Stimulated activated CD8-positive, alpha-beta memory T cell treated with anti-CD3 and anti-CD28 coated beads, Interleukin-4, amount 100 ng/mL, for 24 hours (primary cell): ENCODE results near the gene NPW.
A peak's percentile ranks its signal among the peaks of the same experiment; 100 is the strongest.

Experiments used
- DNase-seq: peaks from one replicate; pipeline ENCODE4 v3.0.0-alpha.2; 2020; ENCODE audit warnings: low read depth

The NPW gene

DNA sequence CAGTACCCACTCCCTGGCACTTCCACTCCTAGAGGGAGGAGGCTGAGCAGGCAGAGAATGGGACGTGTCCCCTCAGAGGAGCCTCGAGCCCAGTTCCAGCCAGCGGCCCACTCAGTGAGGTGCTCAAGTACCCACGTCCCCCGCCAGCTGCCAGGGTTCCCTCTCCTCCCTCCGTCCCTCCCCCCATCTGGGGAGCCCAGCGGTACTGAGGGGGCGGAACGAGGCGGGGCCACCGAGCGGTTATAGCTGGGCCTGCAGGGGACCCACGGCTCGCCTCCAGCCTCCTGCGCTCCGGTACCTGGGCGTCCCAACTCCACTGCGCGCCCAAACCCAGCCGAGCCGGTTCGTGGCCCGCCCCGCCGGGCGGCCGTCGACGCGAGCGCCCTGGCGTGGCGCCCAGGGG is at the start of gene NPW:
TSS of gene NPW (plus strand) at position 268 of the 403 bp plus-strand sequence.
- DNase-seq: peak; percentile 41

DNA sequence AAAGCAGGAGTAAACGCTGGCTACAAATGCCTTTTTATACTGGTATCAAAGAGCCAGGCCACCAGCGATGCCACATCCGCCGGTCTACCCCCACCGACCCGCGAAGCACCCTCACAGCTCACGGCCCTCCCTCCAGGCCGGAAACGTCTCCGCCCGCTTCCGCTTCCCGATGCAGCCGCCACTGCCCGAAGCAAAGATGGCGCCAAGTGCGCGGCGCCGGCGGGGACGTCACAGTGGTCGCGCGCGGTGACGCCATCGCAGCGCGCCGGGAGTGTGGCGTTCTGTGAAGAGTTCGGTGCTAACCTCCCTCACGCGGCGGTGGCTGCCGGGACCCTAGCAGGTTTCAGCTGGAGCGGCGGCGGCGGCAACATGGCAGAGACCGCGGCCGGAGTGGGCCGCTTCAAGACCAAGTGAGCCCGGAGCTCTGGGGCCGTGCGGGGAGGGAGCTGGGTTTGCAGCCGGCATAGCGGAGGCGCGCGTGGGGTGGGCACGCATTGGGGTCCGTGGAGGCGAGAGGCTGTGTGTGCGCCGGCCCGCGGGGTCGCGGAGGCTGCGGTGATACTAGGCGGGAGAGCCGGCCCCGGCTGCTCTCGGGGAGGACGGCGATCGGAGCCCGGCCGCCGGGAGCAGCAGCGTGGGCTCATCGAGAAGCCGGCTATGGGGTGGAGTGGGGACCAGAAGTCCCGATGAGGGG is 47.6 kb upstream of the NPW start, which contains the start of gene TBL3:
TSS of gene TBL3 (plus strand) at position 258 of the 694 bp plus-strand sequence. CDS start at position 370, 112 bp downstream.
- peak; percentile 96 for DNase-seq

DNA sequence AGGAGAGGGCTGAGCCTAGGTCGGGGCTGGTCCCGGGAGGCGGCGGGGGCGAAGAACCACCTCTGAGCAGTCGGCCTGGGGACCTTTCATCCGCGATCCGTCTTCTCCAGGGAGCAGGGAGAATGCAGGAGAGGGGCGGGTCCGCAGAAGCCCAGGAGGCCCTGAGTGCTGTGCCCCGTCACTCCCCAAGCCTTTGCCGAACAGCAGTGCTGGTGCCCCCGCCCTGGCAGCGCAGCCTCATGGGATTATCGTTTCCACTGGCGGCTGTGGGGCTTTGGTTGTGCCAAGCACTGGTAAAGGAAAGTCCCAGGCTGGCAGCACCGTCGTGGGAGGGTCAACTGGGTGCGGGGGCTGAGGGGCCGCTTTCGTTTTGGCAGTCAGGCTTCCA is 47.1 kb upstream of the NPW start:
- DNase-seq: no peak

DNA sequence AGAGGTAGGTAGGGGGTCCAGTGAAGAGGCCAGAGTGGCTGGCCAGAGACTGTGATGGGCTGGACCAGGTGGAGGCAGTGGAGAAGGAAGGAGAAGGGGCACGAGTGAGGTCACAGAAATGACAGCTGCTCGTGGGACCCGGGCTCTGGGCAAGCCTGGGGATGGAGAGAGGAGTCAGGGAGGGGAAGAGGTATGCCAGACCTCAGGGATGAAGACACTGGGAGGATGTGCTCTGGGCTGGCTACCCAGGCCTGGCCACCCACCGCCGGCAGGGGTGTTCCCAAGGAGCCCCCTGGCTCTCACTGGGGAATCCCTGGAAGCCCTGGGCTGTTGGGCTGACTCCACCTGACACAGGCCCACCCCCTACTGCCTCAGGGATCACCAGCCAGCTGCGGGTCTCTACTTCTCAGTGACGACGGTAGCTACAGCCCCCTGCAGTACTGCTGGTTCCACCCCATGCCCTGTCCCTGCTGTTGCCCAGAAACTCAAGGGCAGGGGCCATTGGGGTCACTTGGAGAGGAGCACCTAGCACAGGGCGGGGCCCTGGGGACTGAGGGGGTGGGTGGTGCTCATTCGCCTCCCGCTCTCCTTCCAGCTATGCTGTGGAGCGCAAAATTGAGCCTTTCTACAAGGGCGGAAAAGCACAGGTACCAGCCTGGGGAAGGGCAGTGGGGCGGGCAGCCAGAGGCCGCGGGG is 46.0 kb upstream of the NPW start:
- DNase-seq: no peak

DNA sequence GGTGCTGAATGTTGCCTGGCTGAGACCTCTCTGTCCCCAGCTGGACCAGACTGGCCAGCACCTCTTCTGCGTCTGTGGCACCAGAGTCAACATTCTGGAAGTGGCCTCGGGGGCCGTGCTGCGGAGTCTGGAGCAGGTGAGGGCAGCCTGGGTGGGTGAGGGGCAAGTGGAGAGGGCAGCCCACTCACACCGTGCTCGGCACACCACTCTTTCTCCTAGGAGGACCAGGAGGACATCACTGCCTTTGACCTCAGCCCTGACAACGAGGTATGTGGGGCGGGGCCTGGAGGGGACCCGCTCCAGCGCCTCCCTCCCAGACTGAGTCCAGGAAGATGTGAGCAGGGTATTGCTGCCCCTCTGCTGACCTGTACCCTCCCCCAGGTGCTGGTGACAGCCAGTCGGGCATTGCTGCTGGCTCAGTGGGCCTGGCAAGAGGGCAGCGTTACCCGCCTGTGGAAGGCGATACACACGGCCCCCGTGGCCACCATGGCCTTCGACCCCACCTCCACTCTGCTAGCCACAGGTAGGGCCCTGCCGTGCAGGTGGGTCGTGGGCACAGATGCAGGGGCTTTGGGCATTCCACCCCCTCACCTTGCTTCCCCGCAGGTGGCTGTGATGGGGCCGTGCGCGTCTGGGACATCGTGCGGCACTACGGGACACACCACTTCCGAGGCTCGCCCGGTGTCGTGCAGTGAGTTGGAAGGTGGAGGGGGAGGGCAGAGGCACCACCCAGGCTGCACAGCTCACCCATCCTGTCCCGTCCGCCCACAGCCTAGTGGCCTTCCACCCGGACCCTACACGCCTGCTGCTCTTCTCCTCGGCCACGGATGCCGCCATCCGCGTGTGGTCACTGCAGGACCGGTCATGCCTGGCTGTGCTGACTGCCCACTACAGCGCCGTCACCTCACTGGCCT is 45.2 kb upstream of the NPW start:
- no peak for DNase-seq

DNA sequence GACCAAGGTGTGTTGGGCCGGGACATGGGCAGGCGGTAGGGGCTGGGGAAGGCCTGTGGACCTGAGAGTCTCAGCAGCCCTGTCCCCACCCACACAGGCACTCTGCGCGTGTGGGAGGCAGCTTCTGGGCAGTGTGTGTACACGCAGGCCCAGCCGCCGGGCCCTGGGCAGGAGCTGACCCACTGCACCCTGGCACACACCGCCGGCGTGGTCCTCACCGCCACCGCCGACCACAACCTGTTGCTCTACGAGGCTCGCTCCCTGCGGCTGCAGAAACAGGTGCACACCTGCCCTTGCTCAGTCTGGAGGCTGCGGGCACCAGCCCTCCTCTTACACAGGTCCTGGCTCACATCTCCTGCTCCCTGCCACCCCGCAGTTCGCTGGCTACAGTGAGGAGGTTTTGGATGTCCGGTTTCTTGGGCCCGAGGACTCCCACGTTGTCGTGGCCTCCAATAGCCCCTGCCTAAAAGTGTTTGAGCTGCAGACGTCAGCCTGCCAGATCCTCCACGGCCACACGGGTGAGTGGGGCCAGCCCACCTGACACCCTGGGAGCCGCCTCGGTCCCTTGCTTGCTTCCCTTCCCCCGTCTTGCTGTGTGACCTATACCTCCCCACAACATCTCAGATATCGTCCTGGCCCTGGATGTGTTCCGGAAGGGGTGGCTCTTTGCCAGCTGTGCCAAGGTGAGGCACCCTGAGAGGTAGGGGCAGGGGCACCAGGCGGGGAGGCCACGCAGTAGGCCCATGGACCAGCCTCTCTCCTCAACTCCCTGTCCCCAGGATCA is 44.0 kb upstream of the NPW start:
- DNase-seq: no peak

DNA sequence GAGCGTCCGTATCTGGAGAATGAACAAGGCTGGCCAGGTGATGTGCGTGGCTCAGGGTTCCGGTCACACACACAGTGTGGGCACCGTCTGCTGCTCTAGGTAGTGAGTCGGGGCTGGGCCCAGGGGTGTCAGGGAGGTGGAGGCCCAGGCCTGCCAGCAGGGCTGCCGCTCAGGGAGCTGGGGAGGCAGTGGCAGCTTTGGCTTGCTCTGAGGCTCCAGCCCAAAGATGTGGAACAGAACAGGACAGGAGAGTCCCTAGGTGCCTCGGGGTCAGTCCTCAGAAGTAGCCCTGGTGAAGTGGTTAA is 43.4 kb upstream of the NPW start:
- no peak for DNase-seq

DNA sequence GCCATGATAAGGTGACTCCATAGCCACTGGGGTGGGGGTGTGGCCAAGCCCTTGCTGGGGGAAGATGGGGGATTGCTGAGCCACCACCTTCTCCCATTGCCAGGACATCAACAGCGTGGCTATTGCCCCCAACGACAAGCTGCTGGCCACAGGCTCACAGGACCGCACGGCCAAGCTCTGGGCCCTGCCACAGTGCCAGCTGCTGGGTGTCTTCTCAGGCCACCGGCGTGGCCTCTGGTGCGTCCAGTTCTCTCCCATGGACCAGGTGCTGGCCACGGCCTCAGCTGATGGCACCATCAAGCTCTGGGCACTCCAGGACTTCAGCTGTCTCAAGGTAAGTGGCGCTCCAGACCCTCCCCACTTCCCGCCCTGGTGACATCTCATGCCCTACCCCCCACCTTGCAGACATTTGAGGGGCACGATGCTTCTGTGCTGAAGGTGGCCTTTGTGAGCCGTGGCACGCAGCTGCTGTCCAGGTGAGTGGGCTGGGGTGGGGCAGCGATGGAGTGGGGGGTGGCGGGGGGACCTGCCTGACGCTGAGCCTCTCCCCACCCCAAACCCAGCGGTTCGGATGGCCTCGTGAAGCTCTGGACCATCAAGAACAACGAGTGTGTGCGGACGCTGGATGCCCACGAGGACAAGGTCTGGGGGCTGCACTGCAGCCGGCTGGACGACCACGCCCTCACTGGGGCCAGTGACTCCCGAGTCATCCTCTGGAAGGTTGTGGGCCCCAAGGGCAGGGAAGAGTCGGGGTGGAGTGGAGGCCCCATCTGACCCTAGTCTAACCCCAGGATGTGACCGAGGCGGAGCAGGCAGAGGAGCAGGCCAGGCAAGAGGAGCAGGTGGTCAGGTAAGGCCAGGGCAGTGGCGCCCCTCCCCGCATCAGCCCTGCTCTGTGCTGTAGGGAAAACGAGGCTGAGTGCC is 42.4 kb upstream of the NPW start:
- DNase-seq: no peak

DNA sequence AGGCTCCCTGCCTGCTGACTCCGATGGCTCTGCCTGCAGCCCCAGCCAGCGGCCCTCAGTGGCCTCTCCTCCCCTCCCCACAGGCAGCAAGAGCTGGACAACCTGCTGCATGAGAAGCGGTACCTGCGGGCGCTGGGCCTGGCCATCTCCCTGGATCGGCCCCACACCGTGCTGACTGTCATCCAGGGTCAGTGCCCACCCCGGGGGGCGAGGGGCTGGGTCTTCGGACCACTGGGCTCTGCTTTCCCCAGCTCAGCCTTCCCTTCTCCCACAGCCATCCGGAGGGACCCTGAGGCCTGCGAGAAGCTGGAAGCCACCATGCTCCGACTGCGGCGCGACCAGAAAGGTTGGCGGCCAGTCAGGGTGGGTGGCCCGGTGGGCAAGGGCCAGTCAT is 41.7 kb upstream of the NPW start:
- DNase-seq: no peak

DNA sequence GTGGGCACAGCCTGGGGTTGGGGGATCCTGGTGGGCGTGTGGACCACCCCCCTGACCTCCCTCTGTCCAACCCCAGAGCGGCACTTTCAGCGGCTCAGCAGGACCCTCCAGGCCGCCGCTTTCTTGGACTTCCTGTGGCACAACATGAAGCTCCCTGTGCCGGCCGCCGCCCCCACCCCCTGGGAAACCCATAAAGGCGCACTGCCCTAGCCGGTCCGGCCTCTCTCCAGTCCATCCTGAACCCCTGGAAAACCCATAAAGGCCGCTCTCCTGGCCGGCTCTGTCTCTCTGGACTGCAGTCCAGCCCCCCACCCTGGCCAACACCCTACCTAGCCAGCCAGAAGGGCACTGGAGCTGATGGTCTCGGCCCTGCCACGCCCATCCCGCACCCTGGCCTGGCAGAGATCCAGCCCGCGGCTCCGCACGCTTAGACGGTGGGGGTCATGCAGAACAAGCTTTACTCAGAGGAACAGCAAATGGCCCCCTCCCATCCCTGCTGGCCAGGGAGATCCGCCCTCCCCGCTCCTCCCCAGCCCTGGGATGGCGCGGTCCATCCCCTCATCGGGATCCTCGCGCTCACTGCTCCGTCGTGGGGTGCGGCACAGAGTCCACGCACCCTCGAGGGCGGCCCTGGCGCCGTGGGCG is 41.0 kb upstream of the NPW start:
- DNase-seq: no peak

DNA sequence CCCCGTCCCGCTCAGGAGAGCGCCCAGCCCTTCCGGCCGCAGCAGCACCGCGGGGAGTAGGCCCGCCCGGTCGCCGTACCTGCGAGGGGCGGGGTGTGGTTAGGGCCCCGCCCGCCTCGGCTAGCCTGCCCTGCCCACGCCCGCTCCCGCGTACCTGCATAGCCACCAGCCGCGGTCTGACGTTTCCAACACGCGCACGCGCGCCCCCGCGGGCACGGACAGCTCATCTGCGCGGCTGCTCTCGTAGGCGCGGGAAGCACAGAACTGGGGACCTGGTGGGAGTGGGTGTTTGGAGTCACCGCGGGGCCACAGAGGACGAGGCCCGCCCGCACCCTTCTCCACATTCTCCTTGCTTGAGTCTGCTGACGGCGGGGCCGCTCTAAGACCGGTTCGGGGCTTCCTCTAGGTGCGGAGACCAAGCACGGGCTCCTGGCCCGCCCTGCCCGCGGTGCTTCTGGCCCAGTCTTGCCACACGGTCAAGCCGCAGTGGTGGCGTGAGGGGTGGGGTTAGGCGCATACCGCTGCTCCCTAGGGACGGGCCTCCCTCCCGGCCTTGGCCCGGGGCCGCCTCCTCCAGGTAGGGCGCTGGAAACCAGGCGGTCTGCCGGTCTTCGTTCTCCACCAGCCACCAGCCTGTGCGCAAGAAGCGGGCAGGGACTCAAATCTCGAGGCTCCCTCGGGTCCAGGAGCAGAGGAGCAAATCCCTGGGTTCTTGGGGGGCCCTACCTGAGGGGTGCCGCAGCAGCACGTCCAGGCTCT is 40.1 kb upstream of the NPW start:
- DNase-seq: no peak

DNA sequence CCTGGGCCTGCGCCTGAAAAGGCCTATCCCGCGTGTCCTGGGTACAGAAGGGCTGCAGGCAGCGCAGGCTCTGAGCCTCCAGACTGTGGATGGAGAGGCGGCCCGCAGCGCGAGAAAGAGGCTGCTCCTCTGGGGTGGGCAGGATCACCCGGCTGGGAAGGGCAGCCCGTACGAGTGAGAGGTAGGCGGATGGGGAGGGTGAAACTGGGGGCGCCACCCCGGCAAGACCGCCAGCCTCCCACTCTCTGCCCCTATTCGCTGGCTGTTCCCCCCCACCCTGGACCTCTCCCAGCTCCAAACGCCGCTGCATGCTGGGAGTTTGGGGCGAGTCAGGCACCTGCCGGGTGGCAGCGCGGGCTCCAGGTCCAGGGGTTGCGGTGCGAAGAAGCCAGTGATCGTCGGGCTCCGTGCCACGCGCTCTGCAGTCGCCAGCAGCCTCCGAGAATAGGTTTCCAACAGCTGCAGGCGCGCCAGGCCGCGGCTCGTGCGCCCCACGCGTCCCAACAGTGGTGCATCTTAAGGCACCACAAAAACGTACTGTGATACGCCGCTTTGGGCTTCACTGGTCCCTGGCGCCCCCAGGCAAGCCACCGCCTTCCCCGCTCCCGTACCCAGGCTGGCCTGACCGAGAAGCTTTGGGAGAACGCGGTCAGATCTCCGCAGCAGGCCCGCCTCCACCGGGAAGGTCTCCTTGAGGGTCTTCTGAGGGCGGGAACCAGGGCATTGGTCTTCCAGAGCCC is 39.4 kb upstream of the NPW start:
- DNase-seq: no peak

DNA sequence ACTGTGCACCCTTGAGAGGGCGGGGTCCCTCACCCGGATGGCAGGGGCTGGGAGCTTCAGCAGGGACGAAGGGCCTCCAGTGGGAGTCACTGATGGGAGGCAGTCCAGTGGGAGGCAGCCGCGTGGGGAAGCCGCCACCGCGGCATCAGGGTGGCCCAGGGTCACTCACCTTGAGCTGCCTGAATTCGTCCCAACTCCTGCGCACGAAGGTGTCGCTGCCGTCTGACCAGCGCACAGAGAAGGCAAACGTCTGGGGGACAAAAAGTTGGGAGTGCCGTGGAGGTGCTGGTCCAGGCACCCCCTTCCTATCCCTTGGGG is 38.9 kb upstream of the NPW start:
- DNase-seq: no peak

DNA sequence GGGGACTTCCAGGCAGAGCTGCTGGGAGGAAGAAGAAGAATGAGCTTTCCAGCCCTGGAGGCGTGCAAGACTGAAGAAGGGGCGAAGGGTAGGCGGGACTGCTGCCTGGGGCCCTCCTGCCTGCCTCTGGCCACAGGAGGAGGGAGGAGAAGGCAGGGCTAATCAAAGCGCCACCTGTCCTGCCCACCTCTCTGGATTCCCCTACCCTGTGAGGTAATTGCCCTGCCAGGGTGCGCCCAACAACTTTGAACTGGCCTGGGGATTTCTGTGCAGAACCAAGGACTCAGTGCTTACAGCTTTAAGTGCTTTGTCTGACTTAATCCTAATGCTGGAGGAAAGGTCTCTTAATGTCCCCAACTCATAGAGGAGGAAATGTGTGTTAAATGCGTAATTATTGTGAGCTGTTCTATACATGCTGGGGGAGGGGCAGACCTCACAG is 38.2 kb upstream of the NPW start, which contains the start of gene NOXO1:
TSS of gene NOXO1 (minus strand) at position 72 of the 439 bp plus-strand sequence. CDS start 290 bp downstream, outside the sequence.
- no peak for DNase-seq

DNA sequence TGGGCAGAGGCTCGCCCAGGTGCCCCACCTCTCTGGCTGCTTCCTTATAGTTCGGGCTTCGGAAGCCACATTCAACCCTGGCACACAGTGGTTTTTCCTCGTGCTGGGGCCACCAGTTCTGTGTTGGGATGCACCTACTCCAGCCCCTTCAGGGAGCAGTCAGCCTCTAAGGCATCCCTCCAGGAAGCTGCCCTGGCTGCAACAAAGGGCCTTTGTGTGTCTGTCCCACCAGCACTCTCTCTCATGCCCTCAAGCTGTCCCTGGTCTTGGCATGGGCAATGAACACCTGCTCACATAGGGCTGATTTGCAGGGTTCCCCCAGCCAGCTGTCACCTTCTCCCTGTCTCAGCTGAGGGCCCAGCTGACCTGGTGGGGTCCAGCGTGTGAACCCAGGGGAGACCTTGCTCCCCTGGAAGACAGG is 37.6 kb upstream of the NPW start:
- DNase-seq: no peak

DNA sequence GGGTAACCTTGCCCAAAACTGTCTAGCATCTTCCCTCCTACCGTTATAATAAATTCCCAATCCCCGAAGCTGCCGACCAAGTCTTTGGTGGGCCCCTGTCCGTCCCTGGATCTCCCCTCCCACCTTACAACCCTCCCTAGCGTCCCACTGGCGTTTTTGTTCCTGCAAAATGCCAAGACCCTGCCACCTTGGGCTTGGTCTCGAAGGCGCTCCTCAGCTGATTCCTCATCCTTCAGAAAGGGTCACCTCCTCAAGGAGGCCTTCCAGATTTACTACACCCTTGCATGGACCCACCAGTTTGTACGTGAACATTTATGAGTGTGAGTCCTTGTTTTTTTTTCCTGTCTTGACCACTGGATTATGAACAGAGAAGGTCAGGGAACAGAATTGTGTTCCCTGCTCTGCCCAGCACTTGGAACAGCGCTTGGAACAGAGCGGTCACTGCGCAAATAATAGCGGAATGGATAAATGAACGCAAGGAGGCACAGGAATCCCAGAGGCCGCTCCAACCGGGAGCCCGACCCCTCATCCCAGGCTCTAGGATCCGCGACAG is 36.5 kb upstream of the NPW start:
- no peak for DNase-seq

DNA sequence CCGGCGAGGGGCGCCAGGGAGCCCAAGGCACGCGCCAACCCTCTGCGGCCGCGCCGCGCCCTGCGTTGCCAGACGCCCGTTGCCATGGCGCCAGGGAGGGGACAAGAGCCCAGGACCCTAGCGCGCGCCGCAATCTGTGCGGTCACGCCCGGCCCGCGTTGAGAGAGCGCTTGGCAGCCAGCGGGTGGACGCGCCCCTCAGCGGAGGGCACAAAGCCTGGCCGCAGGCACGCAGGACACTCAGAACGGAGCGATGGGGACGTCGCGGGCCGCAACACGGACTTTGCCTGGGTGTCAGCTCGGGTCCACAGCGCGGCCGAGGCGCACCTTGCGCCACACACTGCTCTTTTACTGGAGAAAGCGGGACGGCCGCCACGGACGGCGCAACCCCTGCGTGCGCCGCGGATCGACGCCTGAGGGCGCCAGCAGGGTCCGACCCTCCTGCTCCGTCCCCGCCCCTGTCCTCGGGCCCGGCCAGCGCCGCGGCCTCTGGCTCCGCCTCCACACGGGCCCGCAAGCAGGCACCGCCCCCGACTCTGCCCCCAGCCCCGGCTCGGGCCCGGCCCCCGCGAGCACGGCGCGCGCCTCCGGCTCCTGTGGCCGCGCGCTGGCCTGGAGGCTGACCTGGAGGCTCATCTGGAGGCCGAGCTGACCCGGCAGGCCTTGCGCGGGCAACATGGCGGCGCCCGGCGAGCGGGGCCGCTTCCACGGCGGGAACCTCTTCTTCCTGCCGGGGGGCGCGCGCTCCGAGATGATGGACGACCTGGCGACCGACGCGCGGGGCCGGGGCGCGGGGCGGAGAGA is 35.8 kb upstream of the NPW start, which contains the start of gene GFER:
TSS of gene GFER (plus strand) at position 650 of the 803 bp plus-strand sequence. CDS start at position 676, 26 bp downstream.
- DNase-seq: peak; percentile 65
